Nephron (organoid): ENCODE results near the gene NPL.

Experiments used
- H3K27ac Mint-ChIP-seq, 3 experiments: 2 replicates each; pipeline ENCODE4 v1.8.0; 2020; ENCODE audit warnings: mixed read lengths in 3 of 3, mild to moderate bottlenecking in 2 of 3, moderate library complexity in 1 of 3
- H3K27me3 Mint-ChIP-seq: 2 replicates; pipeline ENCODE4 v1.8.0; 2021; ENCODE audit warnings: low read depth, mild to moderate bottlenecking, moderate library complexity, mixed read lengths
- H3K36me3 Mint-ChIP-seq: 2 replicates; pipeline ENCODE4 v1.8.0; 2020; ENCODE audit warnings: low read depth, mixed read lengths
- H3K4me1 Mint-ChIP-seq: 2 replicates; pipeline ENCODE4 v1.8.0; 2020; ENCODE audit warnings: mixed read lengths
- H3K4me3 Mint-ChIP-seq, 3 experiments: 2 replicates each; pipeline ENCODE4 v1.8.0; 2020; ENCODE audit warnings: mild to moderate bottlenecking in 3 of 3, mixed read lengths in 3 of 3, moderate library complexity in 2 of 3
- H3K9me3 Mint-ChIP-seq: 2 replicates; pipeline ENCODE4 v1.8.0; 2020; ENCODE audit warnings: mixed read lengths
- CTCF ChIP-seq, 3 experiments: fragments of 200-600 bp; sonication (generic); IDR thresholded peaks; one replicate each; pipeline ENCODE4 v1.5.0; 2021; ENCODE audit warnings: antibody characterized with exemption in 3 of 3; ENCODE audit not compliant: unreplicated experiment in 3 of 3

NPL gene

GRCh38 chr1:182786223-182786994 is 3.2 kb upstream of the NPL start:
- Mint-ChIP-seq H3K4me1 (peaks cover 13% of the 10 kb centered on the region), H3K9me3 (no peaks in the 10 kb centered on the region), H3K36me3 (no peaks in the 10 kb centered on the region), H3K4me3 (peak overlapping the region in 2 of 3 experiments; percentile 43 to 69), H3K27me3 (peaks cover 37% of the 10 kb centered on the region), H3K27ac (no peak overlapping the region)
- TF ChIP-seq CTCF (IDR thresholded peaks at IDR 0.05; ENCODE audit: unreplicated experiment in 3 of 3) = peak; percentile 61 to 77 (median 74)

GRCh38 chr1:182786995-182787324 is 2.6 kb upstream of the NPL start:
- H3K27ac Mint-ChIP-seq = no peak overlapping the region
- H3K27me3 Mint-ChIP-seq = peaks cover 37% of the 10 kb centered on the region
- peak overlapping the region in 2 of 3 experiments; percentile 43 to 69 for H3K4me3 Mint-ChIP-seq
- H3K36me3 Mint-ChIP-seq = no peaks in the 10 kb centered on the region
- no peaks in the 10 kb centered on the region for H3K9me3 Mint-ChIP-seq
- peak in 1 of 3 experiments; percentile 20 for TF ChIP-seq CTCF (IDR thresholded peaks at IDR 0.05; ENCODE audit: unreplicated experiment in 3 of 3)
- H3K4me1 Mint-ChIP-seq = peaks cover 12% of the 10 kb centered on the region

- H3K4me3 Mint-ChIP-seq = peak overlapping the region; percentile 17 to 40 (median 22)
- no peaks in the 10 kb centered on the region for H3K36me3 Mint-ChIP-seq
- no peaks in the 10 kb centered on the region for H3K9me3 Mint-ChIP-seq
- H3K4me1 Mint-ChIP-seq = peaks cover 4% of the 10 kb centered on the region
- peaks cover 40% of the 10 kb centered on the region for H3K27me3 Mint-ChIP-seq
- TF ChIP-seq CTCF (IDR thresholded peaks at IDR 0.05; ENCODE audit: unreplicated experiment in 3 of 3) = no peak
- H3K27ac Mint-ChIP-seq = no peak overlapping the region
Observed at GRCh38 chr1:182791281-182792179, 2.0 kb downstream of the NPL start.

- Mint-ChIP-seq H3K36me3 (no peaks in the 10 kb centered on the region), H3K4me1 (peaks cover 1% of the 10 kb centered on the region), H3K9me3 (no peaks in the 10 kb centered on the region), H3K4me3 (no peak overlapping the region), H3K27ac (no peak overlapping the region), H3K27me3 (peaks cover 18% of the 10 kb centered on the region)
- TF ChIP-seq CTCF (IDR thresholded peaks at IDR 0.05; ENCODE audit: unreplicated experiment in 3 of 3) = no peak
Observed at GRCh38 chr1:182794091-182794490, 4.5 kb downstream of the NPL start.

GRCh38 chr1:182794676-182795201 is 5.2 kb downstream of the NPL start:
- TF ChIP-seq CTCF (IDR thresholded peaks at IDR 0.05; ENCODE audit: unreplicated experiment in 3 of 3) = no peak
- Mint-ChIP-seq H3K27ac (no peak overlapping the region), H3K9me3 (no peaks in the 10 kb centered on the region), H3K4me1 (no peaks in the 10 kb centered on the region), H3K36me3 (no peaks in the 10 kb centered on the region), H3K4me3 (no peak overlapping the region), H3K27me3 (peaks cover 14% of the 10 kb centered on the region)
